ENCODE results near the gene MAP3K5. TPM values are rescaled to one million over a fixed set of nuclear protein-coding genes. Genes with fewer than 3 reads are reported as not detected.

Gene MAP3K5
- total RNA-seq, 1 donor from 2014 or later: 6.8 TPM

GRCh38 chr6:136625293-136625692 lies 167.0 kb downstream of the MAP3K5 start:
- H3K27me3 ChIP-seq (ENCODE audit: control insufficient read depth in 3 of 3, insufficient read depth in 3 of 3, low read length in 3 of 3): no peaks in the 10 kb centered on the region
- peaks cover 0 to 8% (median 5%) of the 10 kb centered on the region in 3 donors for H3K36me3 ChIP-seq (ENCODE audit: control insufficient read depth in 3 of 3, insufficient read depth in 3 of 3, low read length in 3 of 3)
- no peaks in the 10 kb centered on the region for H3K9me3 ChIP-seq (ENCODE audit: control insufficient read depth in 3 of 3, low read length in 3 of 3)
- no peak overlapping the region for H3K27ac ChIP-seq (ENCODE audit: low read depth, low read length)
- H3K4me3 ChIP-seq (ENCODE audit: low read length in 3 of 3): no peak overlapping the region
- no peak overlapping the region for H3K9ac ChIP-seq (ENCODE audit: low read depth in 1 of 3, low read length in 3 of 3)
- H3K4me1 ChIP-seq (ENCODE audit: control insufficient read depth in 3 of 3, insufficient read depth in 3 of 3, low read length in 3 of 3): no peaks in the 10 kb centered on the region

- Histone ChIP-seq H3K4me3 (ENCODE audit: low read length in 3 of 3) (no peak overlapping the region), H3K9ac (ENCODE audit: low read depth in 1 of 3, low read length in 3 of 3) (no peak overlapping the region), H3K9me3 (ENCODE audit: control insufficient read depth in 3 of 3, low read length in 3 of 3) (no peaks in the 10 kb centered on the region), H3K27me3 (ENCODE audit: control insufficient read depth in 3 of 3, insufficient read depth in 3 of 3, low read length in 3 of 3) (no peaks in the 10 kb centered on the region), H3K4me1 (ENCODE audit: control insufficient read depth in 3 of 3, insufficient read depth in 3 of 3, low read length in 3 of 3) (no peaks in the 10 kb centered on the region), H3K27ac (ENCODE audit: low read depth, low read length) (no peak overlapping the region), H3K36me3 (ENCODE audit: control insufficient read depth in 3 of 3, insufficient read depth in 3 of 3, low read length in 3 of 3) (peaks cover 0 to 8% (median 0%) of the 10 kb centered on the region in 3 donors)
Measured at GRCh38 chr6:136624347-136624746, 167.9 kb downstream of the MAP3K5 start.

GRCh38 chr6:136618086-136618485 lies 174.2 kb downstream of the MAP3K5 start:
- Histone ChIP-seq H3K9ac (ENCODE audit: low read depth in 1 of 3, low read length in 3 of 3) (no peak overlapping the region), H3K4me3 (ENCODE audit: low read length in 3 of 3) (no peak overlapping the region), H3K27me3 (ENCODE audit: control insufficient read depth in 3 of 3, insufficient read depth in 3 of 3, low read length in 3 of 3) (no peaks in the 10 kb centered on the region), H3K9me3 (ENCODE audit: control insufficient read depth in 3 of 3, low read length in 3 of 3) (no peaks in the 10 kb centered on the region), H3K27ac (ENCODE audit: low read depth, low read length) (no peak overlapping the region), H3K4me1 (ENCODE audit: control insufficient read depth in 3 of 3, insufficient read depth in 3 of 3, low read length in 3 of 3) (no peaks in the 10 kb centered on the region), H3K36me3 (ENCODE audit: control insufficient read depth in 3 of 3, insufficient read depth in 3 of 3, low read length in 3 of 3) (peaks cover 2 to 10% (median 4%) of the 10 kb centered on the region in 3 donors)

- Histone ChIP-seq H3K9me3 (ENCODE audit: control insufficient read depth in 3 of 3, low read length in 3 of 3) (no peaks in the 10 kb centered on the region), H3K36me3 (ENCODE audit: control insufficient read depth in 3 of 3, insufficient read depth in 3 of 3, low read length in 3 of 3) (peaks cover 2 to 4% (median 2%) of the 10 kb centered on the region in 3 donors)
Measured at GRCh38 chr6:136616527-136616926, 175.8 kb downstream of the MAP3K5 start.

GRCh38 chr6:136614994-136615393 lies 177.3 kb downstream of the MAP3K5 start:
- H3K27me3 ChIP-seq (ENCODE audit: control insufficient read depth in 3 of 3, insufficient read depth in 3 of 3, low read length in 3 of 3): no peaks in the 10 kb centered on the region
- H3K4me3 ChIP-seq (ENCODE audit: low read length in 3 of 3): no peak overlapping the region
- no peaks in the 10 kb centered on the region for H3K4me1 ChIP-seq (ENCODE audit: control insufficient read depth in 3 of 3, insufficient read depth in 3 of 3, low read length in 3 of 3)
- H3K27ac ChIP-seq (ENCODE audit: low read depth, low read length): no peak overlapping the region
- no peak overlapping the region for H3K9ac ChIP-seq (ENCODE audit: low read depth in 1 of 3, low read length in 3 of 3)
- peaks cover 2 to 4% (median 2%) of the 10 kb centered on the region in 3 donors for H3K36me3 ChIP-seq (ENCODE audit: control insufficient read depth in 3 of 3, insufficient read depth in 3 of 3, low read length in 3 of 3)
- H3K9me3 ChIP-seq (ENCODE audit: control insufficient read depth in 3 of 3, low read length in 3 of 3): no peaks in the 10 kb centered on the region

More at GRCh38 chr6:136616527-136616926, 175.8 kb downstream of the MAP3K5 start:
- H3K9ac ChIP-seq (ENCODE audit: low read depth in 1 of 3, low read length in 3 of 3): no peak overlapping the region
- no peaks in the 10 kb centered on the region for H3K4me1 ChIP-seq (ENCODE audit: control insufficient read depth in 3 of 3, insufficient read depth in 3 of 3, low read length in 3 of 3)
- H3K27me3 ChIP-seq (ENCODE audit: control insufficient read depth in 3 of 3, insufficient read depth in 3 of 3, low read length in 3 of 3): no peaks in the 10 kb centered on the region
- H3K4me3 ChIP-seq (ENCODE audit: low read length in 3 of 3): no peak overlapping the region
- no peak overlapping the region for H3K27ac ChIP-seq (ENCODE audit: low read depth, low read length)

GRCh38 chr6:136614350-136614749 lies 177.9 kb downstream of the MAP3K5 start:
- Histone ChIP-seq H3K9me3 (ENCODE audit: control insufficient read depth in 3 of 3, low read length in 3 of 3) (no peaks in the 10 kb centered on the region), H3K4me3 (ENCODE audit: low read length in 3 of 3) (no peak overlapping the region), H3K9ac (ENCODE audit: low read depth in 1 of 3, low read length in 3 of 3) (no peak overlapping the region), H3K36me3 (ENCODE audit: control insufficient read depth in 3 of 3, insufficient read depth in 3 of 3, low read length in 3 of 3) (peaks cover 2 to 4% (median 2%) of the 10 kb centered on the region in 3 donors), H3K27ac (ENCODE audit: low read depth, low read length) (no peak overlapping the region), H3K4me1 (ENCODE audit: control insufficient read depth in 3 of 3, insufficient read depth in 3 of 3, low read length in 3 of 3) (no peaks in the 10 kb centered on the region), H3K27me3 (ENCODE audit: control insufficient read depth in 3 of 3, insufficient read depth in 3 of 3, low read length in 3 of 3) (no peaks in the 10 kb centered on the region)

GRCh38 chr6:136613477-136613876 lies 178.8 kb downstream of the MAP3K5 start:
- Histone ChIP-seq H3K9ac (ENCODE audit: low read depth in 1 of 3, low read length in 3 of 3) (no peak overlapping the region), H3K4me3 (ENCODE audit: low read length in 3 of 3) (no peak overlapping the region), H3K9me3 (ENCODE audit: control insufficient read depth in 3 of 3, low read length in 3 of 3) (no peaks in the 10 kb centered on the region)

GRCh38 chr6:136612666-136613389 lies 179.4 kb downstream of the MAP3K5 start:
- no peak overlapping the region for H3K27ac ChIP-seq (ENCODE audit: low read depth, low read length)
- H3K9me3 ChIP-seq (ENCODE audit: control insufficient read depth in 3 of 3, low read length in 3 of 3): no peaks in the 10 kb centered on the region
- H3K9ac ChIP-seq (ENCODE audit: low read depth in 1 of 3, low read length in 3 of 3): no peak overlapping the region

More at GRCh38 chr6:136613477-136613876, 178.8 kb downstream of the MAP3K5 start:
- Histone ChIP-seq H3K4me1 (ENCODE audit: control insufficient read depth in 3 of 3, insufficient read depth in 3 of 3, low read length in 3 of 3) (peaks cover 0 to 3% (median 0%) of the 10 kb centered on the region in 3 donors), H3K27me3 (ENCODE audit: control insufficient read depth in 3 of 3, insufficient read depth in 3 of 3, low read length in 3 of 3) (no peaks in the 10 kb centered on the region), H3K27ac (ENCODE audit: low read depth, low read length) (no peak overlapping the region), H3K36me3 (ENCODE audit: control insufficient read depth in 3 of 3, insufficient read depth in 3 of 3, low read length in 3 of 3) (peaks cover 0 to 4% (median 2%) of the 10 kb centered on the region in 3 donors)

GRCh38 chr6:136611746-136612145 lies 180.5 kb downstream of the MAP3K5 start:
- no peak overlapping the region for H3K4me3 ChIP-seq (ENCODE audit: low read length in 3 of 3)
- H3K9me3 ChIP-seq (ENCODE audit: control insufficient read depth in 3 of 3, low read length in 3 of 3): no peaks in the 10 kb centered on the region
- no peaks in the 10 kb centered on the region for H3K27me3 ChIP-seq (ENCODE audit: control insufficient read depth in 3 of 3, insufficient read depth in 3 of 3, low read length in 3 of 3)
- peaks cover 0 to 6% (median 0%) of the 10 kb centered on the region in 3 donors for H3K4me1 ChIP-seq (ENCODE audit: control insufficient read depth in 3 of 3, insufficient read depth in 3 of 3, low read length in 3 of 3)
- H3K9ac ChIP-seq (ENCODE audit: low read depth in 1 of 3, low read length in 3 of 3): no peak overlapping the region
- no peaks in the 10 kb centered on the region for H3K36me3 ChIP-seq (ENCODE audit: control insufficient read depth in 3 of 3, insufficient read depth in 3 of 3, low read length in 3 of 3)
- no peak overlapping the region for H3K27ac ChIP-seq (ENCODE audit: low read depth, low read length)

More at GRCh38 chr6:136612666-136613389, 179.4 kb downstream of the MAP3K5 start:
- Histone ChIP-seq H3K36me3 (ENCODE audit: control insufficient read depth in 3 of 3, insufficient read depth in 3 of 3, low read length in 3 of 3) (peaks cover 0 to 2% (median 0%) of the 10 kb centered on the region in 3 donors), H3K27me3 (ENCODE audit: control insufficient read depth in 3 of 3, insufficient read depth in 3 of 3, low read length in 3 of 3) (no peaks in the 10 kb centered on the region), H3K4me3 (ENCODE audit: low read length in 3 of 3) (no peak overlapping the region), H3K4me1 (ENCODE audit: control insufficient read depth in 3 of 3, insufficient read depth in 3 of 3, low read length in 3 of 3) (peaks cover 0 to 6% (median 0%) of the 10 kb centered on the region in 3 donors)

- Histone ChIP-seq H3K36me3 (ENCODE audit: control insufficient read depth in 3 of 3, insufficient read depth in 3 of 3, low read length in 3 of 3) (no peaks in the 10 kb centered on the region), H3K4me3 (ENCODE audit: low read length in 3 of 3) (no peak overlapping the region), H3K27ac (ENCODE audit: low read depth, low read length) (no peak overlapping the region), H3K9ac (ENCODE audit: low read depth in 1 of 3, low read length in 3 of 3) (no peak overlapping the region), H3K9me3 (ENCODE audit: control insufficient read depth in 3 of 3, low read length in 3 of 3) (no peaks in the 10 kb centered on the region), H3K4me1 (ENCODE audit: control insufficient read depth in 3 of 3, insufficient read depth in 3 of 3, low read length in 3 of 3) (peaks cover 0 to 6% (median 0%) of the 10 kb centered on the region in 3 donors), H3K27me3 (ENCODE audit: control insufficient read depth in 3 of 3, insufficient read depth in 3 of 3, low read length in 3 of 3) (no peaks in the 10 kb centered on the region)
Measured at GRCh38 chr6:136611133-136611532, 181.1 kb downstream of the MAP3K5 start.
